GM23338 (cell line): ENCODE data around the gene TMEM234.

Experiments used
- CTCF ChIP-seq, 2 experiments: fragments of 200-600 bp in 1 of 2; sonication (generic) in 1 of 2; conservative IDR thresholded peaks; 2 replicates each; pipeline versions ENCODE4 v1.5.1 to v1.6.1; 2016 to 2017; ENCODE audit warnings: antibody characterized with exemption in 2 of 2, low read depth in 2 of 2, mild to moderate bottlenecking in 2 of 2, moderate library complexity in 1 of 2
- EZH2 ChIP-seq: fragments of 200-600 bp; sonication (generic); IDR thresholded peaks from one replicate; pipeline ENCODE4 v1.8.0; 2017; ENCODE audit warnings: antibody characterized with exemption, mild to moderate bottlenecking, low read depth; ENCODE audit not compliant: unreplicated experiment
- POLR2AphosphoS5 ChIP-seq: IDR thresholded peaks from 2 replicates; pipeline ENCODE4 v1.6.1; 2016; ENCODE audit warnings: antibody characterized with exemption, low read depth
- ZNF114 ChIP-seq: fragments of 250-450 bp; sonication (Bioruptor Pico); IDR thresholded peaks from 2 replicates; pipeline ENCODE4 v1.5.0; 2020; ENCODE audit warnings: mild to moderate bottlenecking, moderate library complexity

DNA sequence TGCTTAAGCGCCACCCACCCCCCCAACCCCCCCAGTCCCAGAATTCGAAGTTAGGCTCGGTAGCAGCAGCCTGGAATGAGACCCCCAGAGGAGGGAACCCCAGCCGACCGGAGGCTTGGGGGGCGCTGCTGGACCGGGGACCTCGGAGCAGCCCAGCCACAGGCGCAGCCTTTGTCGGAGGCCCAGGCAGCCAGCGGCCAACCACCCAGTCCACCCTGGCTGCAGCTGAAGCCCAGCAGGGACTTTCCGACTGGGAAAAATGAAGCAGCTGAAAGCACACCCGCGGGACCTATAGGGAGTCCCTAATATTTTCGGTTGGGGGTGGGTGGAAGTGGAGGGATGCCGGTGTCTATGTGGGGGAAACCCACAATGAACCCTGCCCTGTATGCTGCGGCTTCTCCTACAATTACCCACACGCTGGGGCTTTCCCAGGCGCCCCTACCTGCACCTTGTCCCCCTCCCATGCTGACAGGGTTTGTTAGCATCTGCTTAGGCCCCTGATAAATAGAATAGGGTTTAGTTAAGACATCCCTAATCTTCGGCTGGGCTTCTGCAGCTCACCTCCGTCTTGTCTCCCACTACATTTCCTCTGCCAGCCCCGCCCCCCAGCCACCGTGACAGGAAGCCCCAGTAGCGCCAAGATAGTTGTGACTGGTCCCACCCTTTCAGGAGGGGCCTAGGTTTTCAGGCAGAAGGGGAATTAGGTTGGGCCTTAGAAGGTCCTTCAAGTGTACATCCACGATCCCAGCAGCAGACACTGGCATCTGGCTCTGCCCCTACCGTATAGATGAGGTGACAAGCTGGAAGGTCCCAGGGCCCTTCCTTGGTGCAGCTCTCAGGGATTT, 20.9 kb downstream of the TMEM234 start:
- TF ChIP-seq POLR2AphosphoS5 (no peak), EZH2 (no peak), CTCF (conservative IDR thresholded peaks at IDR 0.05; ENCODE audit: low read depth in 2 of 2) (peak; percentile 16 to 56; a peak in 2 of 4 replicates), ZNF114 (CRISPR knock-in tag) (no peak)
